ENCODE results near the gene HDAC4.
"Not testable (repeated sequence)": the region's sequence is repeated elsewhere in the genome, so short reads cannot be mapped to it uniquely, and the experiment has no call there.

HDAC4 gene

GRCh38 chr2:239282448-239283287, 118.2 kb downstream of the HDAC4 start:
- no peak for DNase-seq (ENCODE audit: low read depth in 2 of 2)

- not testable (repeated sequence) for DNase-seq (ENCODE audit: low read depth in 2 of 2)
Measured at GRCh38 chr2:239280296-239281017, 120.4 kb downstream of the HDAC4 start.

- DNase-seq (ENCODE audit: low read depth in 2 of 2) = no peak
Measured at GRCh38 chr2:239279508-239280295, 121.1 kb downstream of the HDAC4 start.

- DNase-seq (ENCODE audit: low read depth in 2 of 2) = no peak
Measured at GRCh38 chr2:239278941-239279365, 121.9 kb downstream of the HDAC4 start.

GRCh38 chr2:239278361-239278760, 122.5 kb downstream of the HDAC4 start:
- DNase-seq (ENCODE audit: low read depth in 2 of 2) = no peak

GRCh38 chr2:239277401-239278085, 123.3 kb downstream of the HDAC4 start:
- no peak for DNase-seq (ENCODE audit: low read depth in 2 of 2)

- DNase-seq (ENCODE audit: low read depth in 2 of 2) = no peak
Measured at GRCh38 chr2:239276851-239277250, 124.0 kb downstream of the HDAC4 start.

GRCh38 chr2:239275847-239276831, 124.7 kb downstream of the HDAC4 start:
- DNase-seq (ENCODE audit: low read depth in 2 of 2) = no peak

- peak; percentile 54 to 55 for DNase-seq (ENCODE audit: low read depth in 2 of 2)
Measured at GRCh38 chr2:239275044-239275685, 125.7 kb downstream of the HDAC4 start.

- no peak for DNase-seq (ENCODE audit: low read depth in 2 of 2)
Measured at GRCh38 chr2:239274391-239275043, 126.3 kb downstream of the HDAC4 start.

- DNase-seq (ENCODE audit: low read depth in 2 of 2) = no peak
Measured at GRCh38 chr2:239273280-239274234, 127.3 kb downstream of the HDAC4 start.

GRCh38 chr2:239272626-239273025, 128.2 kb downstream of the HDAC4 start:
- DNase-seq (ENCODE audit: low read depth in 2 of 2) = no peak

GRCh38 chr2:239271882-239272281, 128.9 kb downstream of the HDAC4 start:
- no peak for DNase-seq (ENCODE audit: low read depth in 2 of 2)

- no peak for DNase-seq (ENCODE audit: low read depth in 2 of 2)
Measured at GRCh38 chr2:239271471-239271870, 129.3 kb downstream of the HDAC4 start.

GRCh38 chr2:239269916-239270315, 130.9 kb downstream of the HDAC4 start:
- no peak for DNase-seq (ENCODE audit: low read depth in 2 of 2)

- no peak for DNase-seq (ENCODE audit: low read depth in 2 of 2)
Measured at GRCh38 chr2:239269173-239269885, 131.5 kb downstream of the HDAC4 start.

GRCh38 chr2:239268549-239268948, 132.3 kb downstream of the HDAC4 start:
- DNase-seq (ENCODE audit: low read depth in 2 of 2) = no peak

GRCh38 chr2:239268082-239268481, 132.7 kb downstream of the HDAC4 start:
- DNase-seq (ENCODE audit: low read depth in 2 of 2) = no peak

Data from stimulated activated CD8-positive, alpha-beta memory T cell treated with anti-CD3 and anti-CD28 coated beads, Interleukin-7, amount 100 ng/mL, for 1 hour (primary cell).